HG03066 (cell line): ENCODE results near the gene SDK2.
A peak's percentile ranks its signal among the peaks of the same experiment; 100 is the strongest.

ENCODE experiments used
- ATAC-seq: cut with Tn5 transposase; IDR thresholded peaks from one replicate; pipeline ENCODE4 v1.9.1; 2021; ENCODE audit warnings: low read depth; ENCODE audit not compliant: unreplicated experiment

SDK2 gene

DNA sequence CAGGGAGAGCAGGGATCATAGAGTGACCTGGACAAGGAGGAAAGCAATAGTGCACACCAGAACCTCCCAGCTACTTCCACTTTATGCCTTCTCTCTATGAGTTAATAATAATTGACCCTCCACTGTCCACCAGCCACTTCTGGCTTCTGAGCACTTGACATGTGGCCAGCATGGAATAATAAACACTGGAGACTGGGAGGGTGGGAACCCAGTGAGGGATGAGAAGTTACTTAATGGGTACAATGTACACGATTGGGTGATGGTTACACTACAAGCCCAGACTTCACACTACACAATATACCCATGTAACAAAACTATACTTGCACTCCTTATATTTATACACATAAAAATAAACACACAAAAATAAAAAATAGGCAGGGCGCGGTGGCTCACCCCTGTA lies 343.9 kb downstream of the SDK2 start:
- no peak for ATAC-seq

DNA sequence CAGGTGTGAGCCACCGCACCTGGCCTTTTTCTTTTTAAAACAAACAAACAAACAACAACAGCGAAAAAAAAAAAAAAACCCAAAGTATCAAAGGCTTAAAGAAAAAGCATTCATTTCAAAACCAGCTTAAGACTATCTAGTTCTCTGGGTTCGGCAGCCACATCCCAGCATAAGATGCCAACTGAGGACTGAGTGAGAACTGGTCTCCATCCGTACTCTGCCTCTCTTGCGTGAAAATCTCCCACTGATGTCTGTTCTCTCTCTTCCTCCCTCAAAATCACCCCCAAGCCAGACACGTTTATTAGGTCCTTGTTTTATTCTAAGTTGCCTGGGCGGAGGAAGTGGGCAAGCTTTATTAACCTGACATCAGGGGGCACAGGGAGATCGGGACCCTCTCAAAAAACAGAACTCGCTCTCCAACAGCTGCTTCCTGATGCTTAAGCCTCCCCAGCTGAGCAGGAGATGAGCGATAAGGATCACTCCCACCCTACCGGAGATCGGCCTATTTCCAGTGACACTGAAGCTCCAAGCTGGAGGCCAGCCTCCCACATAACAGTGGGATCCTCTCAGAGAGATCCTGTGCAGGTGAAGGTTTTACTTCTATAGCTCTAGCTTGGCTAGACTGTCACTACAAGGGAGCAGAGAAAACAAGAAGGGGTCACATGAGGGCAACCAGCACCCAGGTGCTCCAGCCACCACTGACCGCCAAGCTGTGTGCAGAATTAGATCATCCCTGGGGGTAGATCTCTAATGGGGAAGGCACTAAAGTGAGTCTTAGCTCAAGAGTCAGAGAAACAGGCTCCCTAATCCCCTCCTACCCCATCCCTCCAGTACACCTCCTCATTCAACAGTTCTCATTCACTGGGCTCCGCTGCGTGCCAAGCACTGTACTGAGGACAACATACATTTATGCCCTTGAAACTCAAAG lies 346.0 kb downstream of the SDK2 start:
- ATAC-seq: no peak

DNA sequence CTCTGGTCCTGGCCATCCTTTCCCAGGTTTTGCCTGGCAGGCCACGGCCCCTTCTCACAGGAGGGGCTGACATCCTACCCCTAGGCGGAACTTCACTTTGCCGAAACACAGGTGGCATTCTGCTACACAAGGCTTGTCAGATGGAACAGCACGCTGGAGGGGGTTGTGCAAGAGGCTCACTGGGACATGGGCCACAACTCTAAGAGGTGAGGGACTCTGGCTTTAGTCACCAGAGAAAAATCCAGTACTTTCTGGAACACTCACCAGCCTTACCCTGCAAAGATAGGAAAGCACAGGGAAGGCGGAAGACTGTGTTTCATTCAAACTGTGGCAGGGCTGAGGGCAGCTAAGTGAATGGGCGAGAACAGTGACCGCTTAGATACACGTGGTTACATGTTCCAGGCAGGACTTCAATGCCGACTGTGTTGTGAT lies 350.7 kb downstream of the SDK2 start:
- ATAC-seq: no peak

DNA sequence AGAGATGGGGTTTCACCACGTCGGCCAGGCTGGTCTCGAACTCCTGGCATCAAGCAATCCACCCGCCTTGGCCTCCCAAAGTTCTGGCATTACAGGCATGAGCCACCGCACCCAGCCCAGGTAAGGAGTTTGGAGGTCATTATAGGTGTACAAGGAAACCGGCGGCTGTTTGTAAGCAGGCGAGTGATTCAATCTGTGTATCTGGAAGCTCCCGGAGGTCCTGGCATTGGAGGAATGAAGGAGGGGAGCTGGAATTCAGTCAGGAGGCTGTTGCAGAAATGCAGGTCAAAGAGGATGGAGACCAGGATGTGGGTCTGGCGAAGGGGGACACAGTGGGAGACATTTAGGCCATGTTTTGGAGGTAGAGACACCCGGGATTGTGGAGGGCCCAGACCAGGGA lies 351.2 kb downstream of the SDK2 start:
- no peak for ATAC-seq

DNA sequence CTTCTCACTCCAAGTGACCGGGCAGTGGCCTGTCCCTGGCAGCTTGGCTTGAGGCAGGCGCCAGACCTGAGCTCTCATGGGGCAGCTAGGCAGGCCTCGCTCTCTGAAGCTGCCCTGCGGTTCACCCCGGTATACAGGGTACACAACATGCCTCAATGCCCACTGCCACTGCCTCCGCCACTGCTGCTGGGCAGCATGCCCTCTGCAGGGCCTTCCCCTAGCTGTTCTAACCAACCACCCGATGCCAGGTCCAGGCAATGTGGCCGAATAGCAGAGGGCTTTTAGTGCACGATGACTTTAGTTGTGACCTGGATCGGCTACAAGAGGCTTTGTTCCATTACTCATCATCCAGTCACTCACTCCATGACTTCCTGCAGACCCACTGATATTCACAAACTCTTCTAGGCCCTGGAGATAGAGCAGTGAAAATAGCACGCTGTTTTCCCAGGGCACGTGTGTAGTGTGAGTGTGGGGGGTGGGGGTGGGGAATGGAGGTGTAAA lies 352.2 kb downstream of the SDK2 start:
- ATAC-seq: no peak

DNA sequence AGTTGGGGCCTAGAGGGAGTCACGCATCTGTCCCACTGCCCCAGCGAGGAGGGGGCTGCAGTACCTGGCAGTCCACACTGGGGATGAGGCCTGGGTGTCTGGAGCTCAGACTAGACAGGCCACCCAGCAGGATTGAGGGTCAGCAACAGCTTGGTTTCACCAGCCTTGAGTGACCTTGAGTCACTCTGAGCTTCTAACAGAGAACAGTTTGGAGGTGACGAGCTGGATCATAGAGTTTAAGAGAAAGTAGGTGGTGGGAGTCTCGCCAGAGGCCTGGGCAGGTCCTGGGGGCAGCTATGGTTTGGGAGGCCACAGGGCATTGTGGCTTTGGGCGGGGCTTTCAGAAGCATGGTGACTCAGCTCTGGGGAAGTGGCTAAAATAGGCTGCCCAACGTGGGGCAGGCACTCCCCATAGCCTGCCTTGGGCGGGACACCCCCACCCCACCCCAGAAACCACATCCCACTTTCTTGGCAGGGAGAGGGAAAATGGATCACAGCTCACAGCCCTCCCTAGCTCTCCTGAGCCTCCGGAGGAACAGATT lies 352.9 kb downstream of the SDK2 start:
- peak; percentile 90 for ATAC-seq

DNA sequence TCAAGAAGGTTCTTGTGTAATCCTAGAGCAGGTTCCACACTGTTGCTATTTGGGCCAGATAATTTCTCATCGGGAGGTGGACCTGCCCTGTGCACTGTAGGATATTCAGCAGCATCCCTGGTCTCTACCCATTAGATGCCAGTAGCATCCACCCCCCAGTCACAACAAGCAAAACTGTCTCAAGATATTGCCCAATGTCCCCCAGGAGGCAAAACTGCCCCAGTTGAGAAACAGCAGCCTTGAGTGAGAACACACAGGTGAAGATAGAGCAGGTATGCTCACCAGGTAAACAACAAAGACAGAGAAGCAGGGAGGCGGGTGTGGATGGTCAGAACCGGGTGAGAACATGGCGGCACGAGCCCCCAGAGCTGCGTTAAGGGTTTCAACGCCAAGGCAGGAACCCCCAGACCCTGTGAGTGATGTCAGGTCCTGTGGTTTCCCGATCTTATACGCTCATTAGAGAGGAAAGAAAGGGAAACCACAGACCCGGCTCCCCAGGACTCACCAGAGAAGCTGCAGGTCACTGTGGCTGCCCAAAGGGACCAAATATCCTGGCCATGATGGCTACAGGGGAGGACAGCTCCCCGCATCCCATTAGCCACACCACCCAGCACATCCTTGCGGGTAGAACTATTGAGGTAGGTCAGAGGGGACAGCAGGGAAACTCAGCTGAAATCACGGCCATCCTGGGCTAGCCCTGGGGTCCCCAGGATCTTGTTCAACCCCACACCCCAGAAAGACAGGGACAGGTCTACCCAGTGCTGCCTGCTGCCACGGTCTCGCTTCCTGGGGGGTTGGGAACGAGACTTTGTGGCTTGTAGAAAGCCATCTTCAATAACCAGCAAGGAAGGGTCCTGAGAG lies 353.6 kb downstream of the SDK2 start:
- ATAC-seq: peak; percentile 45

DNA sequence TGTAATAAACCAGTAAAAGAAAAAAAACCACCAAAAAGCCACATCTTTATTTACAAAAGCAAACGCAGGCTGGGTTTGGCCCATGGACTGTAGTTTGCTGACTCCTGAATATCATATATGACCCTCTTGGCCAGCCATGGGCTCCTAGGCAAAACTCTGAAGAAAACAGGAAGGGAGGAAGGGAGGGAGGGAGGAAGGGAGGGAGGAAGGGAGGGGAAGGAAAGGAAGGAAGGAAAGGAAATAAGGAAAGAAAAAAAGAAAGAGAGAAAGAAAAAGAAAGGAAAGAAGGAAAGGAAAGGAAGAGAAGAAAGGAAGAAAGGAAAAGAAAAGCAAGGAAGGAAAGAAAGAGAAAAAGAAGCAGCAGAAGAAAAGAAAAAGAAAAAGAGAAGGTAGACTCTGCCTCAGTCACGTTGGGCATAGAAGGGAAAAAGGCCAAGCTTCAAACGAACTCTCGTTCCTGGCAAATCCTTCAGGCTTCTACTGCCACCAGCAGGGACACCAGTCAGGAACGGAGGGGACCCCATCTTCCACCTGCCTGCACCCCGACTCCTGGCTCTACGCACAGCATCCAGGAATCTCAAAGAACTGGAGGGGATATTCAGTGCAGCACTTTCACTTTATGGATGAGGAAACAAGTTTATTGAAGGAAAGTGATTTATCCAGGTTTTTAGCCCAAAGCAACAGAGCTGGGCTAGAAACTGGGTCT lies 354.5 kb downstream of the SDK2 start:
- no peak for ATAC-seq

DNA sequence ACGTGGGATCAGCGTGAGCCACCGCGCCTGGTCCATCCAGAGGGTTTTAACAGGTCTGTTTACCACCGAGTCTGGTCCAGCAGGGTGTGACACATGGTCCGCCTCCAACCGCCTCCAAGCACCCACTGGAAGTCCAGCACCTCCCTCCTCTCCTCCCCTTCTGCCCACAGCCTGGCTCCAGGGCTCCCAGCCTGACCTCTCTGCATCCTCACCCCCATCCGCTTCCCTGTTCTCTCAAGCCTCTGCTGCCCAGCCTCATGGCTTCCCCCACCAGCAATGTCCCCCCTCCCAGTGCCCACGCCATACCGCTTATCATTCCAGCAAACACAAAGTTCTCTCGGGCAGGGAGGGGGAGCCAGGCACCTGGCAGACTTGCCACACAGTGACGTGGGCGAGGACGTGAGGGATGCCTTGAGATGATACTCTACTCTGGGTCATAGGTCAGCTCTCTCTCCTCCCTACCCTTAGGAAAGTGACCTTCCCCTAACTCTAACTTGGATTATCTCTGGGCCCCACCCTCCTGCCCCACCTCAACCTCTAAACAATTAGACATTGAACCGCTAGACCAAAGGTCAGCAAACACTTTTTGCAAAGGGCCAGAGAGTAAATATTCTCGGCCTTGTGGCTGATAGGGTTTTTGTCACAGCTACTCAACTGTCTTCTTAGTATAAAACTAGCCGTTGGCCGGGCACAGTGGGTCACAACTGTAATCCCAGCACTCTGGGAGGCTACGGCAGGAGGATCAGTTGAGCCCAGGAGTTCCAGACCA lies 355.5 kb downstream of the SDK2 start:
- no peak for ATAC-seq

DNA sequence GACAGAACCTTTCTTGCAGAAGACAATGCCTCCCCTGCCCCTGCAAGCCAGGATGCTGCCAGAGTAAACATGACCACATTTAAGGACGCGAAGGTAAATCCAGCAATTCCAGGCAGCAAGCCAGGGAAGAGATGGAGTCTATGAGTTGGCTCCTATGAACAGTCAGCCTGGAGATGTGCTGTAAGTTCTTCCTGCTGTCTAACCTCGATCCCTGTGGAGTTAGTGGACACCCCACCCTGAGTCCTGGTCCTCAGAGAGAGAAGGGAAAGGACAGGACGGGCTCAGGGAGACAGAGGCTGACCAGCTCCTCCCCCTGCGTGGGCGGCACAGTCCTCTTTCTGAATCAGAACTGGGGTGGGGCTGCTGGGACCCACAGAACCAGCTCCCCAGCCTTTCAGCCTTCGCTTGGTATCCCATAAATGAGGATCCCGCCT lies 357.4 kb downstream of the SDK2 start:
- ATAC-seq: no peak

DNA sequence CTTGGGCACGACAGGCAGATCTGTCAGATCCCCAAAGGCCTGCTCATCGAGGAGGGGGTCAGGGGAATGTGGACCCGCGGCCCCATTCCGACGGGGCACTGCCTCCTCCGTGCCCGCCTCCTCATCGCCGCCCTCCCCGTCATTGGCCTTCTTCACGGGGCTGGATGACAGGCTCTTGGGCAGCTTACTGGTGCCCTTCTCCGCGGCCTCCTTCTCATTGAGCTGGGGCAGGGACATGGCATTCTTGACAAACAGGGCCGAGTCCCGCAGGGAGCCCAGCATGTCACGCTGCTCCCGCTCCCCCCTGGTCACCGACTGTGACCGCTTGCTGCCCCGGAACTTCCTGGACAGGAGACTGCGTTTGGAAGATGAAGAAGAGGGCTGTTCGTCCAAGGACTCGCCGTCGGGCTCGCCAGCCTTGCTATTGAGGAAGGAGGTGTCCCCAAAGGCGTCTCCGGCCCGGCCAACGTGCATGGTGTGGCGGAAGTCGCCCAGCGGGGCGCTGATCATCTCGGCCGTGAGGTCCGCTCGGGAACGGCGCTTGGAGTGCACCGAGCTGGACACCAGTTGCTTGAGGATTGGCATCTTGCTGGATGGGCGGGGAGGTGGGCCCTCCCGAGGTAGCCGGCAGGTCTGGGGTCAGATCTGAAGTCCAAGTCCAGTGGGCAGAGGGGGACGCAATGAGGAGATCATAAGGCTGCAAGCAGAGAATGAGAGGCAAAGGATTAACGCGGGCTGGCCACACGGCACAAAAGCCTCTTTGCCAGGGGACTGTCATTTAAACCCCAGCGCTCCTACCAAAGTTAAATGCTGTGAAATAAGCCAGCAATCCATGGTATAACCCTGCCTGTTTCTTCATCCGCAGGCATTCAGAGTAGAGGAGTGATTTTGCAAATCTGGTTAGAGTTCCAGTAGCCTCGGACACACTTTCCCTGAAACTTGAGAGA lies 358.1 kb downstream of the SDK2 start:
- no peak for ATAC-seq

DNA sequence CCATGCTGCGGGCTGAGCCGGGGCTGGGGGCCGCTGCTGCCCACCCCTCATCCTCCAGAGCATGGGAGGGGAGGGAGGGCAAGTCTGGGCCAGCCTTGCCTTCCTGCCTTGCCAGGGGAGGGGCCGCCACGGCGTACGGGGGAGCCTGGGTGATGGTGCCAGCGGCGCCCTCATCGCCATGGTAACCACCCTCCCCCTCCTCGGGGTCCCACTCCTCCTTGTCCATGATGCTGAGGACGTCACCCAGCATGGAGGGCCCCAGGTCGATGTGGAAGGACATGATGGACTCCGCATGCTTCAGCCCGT lies 358.7 kb downstream of the SDK2 start:
- no peak for ATAC-seq

DNA sequence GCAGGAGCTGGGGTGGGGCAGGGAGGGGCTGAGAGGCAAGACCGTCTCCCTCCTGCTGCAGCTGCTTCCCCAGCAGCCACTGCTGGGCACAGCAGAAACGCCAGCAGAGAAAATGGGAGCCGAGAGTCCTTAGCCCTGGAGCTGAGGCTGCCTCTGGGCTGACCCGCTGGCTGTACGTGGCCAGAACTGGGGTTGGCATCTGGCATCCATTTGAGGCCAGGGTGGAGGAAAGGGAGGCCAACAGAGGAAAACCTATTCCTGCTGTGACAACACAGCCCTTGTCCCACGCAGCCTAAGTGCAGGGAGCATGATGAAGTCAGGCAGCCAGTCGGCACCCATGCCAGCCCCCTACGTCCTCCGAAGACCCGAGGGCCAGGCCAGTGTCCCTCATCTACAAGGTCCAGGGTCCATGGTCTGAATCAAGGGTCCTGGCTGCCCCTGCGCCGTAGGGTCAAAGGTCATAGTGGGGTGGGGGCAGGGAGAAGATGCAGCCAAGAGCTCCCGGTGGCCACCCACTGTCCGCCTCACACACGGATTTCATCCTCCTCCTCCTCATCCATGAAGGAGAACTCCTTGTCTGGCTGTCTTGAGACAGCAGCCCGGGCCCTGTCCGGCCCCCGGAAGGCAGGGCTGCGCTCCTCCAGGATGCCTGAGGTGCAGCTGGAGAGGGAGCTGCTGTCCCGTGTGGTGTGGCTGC lies 359.2 kb downstream of the SDK2 start:
- no peak for ATAC-seq
